Trophoblast cell (in vitro differentiated cells and primary cell): ENCODE measurements around the gene SLC25A52.

Experiments
- DNase-seq, 2 donors: peaks; one replicate each; pipeline ENCODE4 v3.0.0-alpha.2; 2016
- H2AFZ ChIP-seq: 2 replicates; pipeline ENCODE4 v1.6.1; 2013; ENCODE audit warnings: low read length, moderate library complexity, mild to moderate bottlenecking; ENCODE audit not compliant: insufficient read depth, poor library complexity
- H2AK5ac ChIP-seq: 2 replicates; pipeline ENCODE4 v1.6.1; 2013; ENCODE audit warnings: mild to moderate bottlenecking, low read length
- H2BK120ac ChIP-seq: 2 replicates; pipeline ENCODE4 v1.6.1; 2013; ENCODE audit warnings: low read length, mild to moderate bottlenecking, moderate library complexity; ENCODE audit not compliant: insufficient read depth, poor library complexity
- H2BK12ac ChIP-seq: 2 replicates; pipeline ENCODE4 v1.6.1; 2013; ENCODE audit warnings: mild to moderate bottlenecking, low read length, moderate library complexity
- H2BK5ac ChIP-seq: 2 replicates; pipeline ENCODE4 v1.6.1; 2013; ENCODE audit warnings: low read length, low read depth, moderate library complexity, mild to moderate bottlenecking; ENCODE audit not compliant: poor library complexity
- H3K14ac ChIP-seq: 2 replicates; pipeline ENCODE4 v1.6.1; 2013; ENCODE audit warnings: mild to moderate bottlenecking, low read length
- H3K18ac ChIP-seq: 2 replicates; pipeline ENCODE4 v1.6.1; 2013; ENCODE audit warnings: mild to moderate bottlenecking, low read length
- H3K23ac ChIP-seq: 2 replicates; pipeline ENCODE4 v1.6.1; 2013; ENCODE audit warnings: low read length
- H3K27ac ChIP-seq: 2 replicates; pipeline ENCODE4 v1.5.1; 2013; ENCODE audit warnings: low read depth, mild to moderate bottlenecking, inconsistent platforms, low read length, moderate library complexity
- H3K27me3 ChIP-seq: 2 replicates; pipeline ENCODE4 v1.6.1; 2013; ENCODE audit warnings: inconsistent platforms, mild to moderate bottlenecking, low read length, moderate library complexity; ENCODE audit not compliant: insufficient read depth
- H3K36me3 ChIP-seq, 2 experiments: 1 replicate in 1 of 2; 2 replicates in 1 of 2; pipeline ENCODE4 v1.6.1; 2013; ENCODE audit warnings: low read length in 2 of 2, mild to moderate bottlenecking in 2 of 2, moderate library complexity in 1 of 2; ENCODE audit not compliant: insufficient read depth in 2 of 2, control insufficient read depth in 1 of 2
- H3K4ac ChIP-seq: 2 replicates; pipeline ENCODE4 v1.6.1; 2013; ENCODE audit warnings: low read depth, mild to moderate bottlenecking, low read length, moderate library complexity
- H3K4me1 ChIP-seq, 2 experiments: 1 replicate in 1 of 2; 2 replicates in 1 of 2; pipeline ENCODE4 v1.6.1; 2013; ENCODE audit warnings: low read length in 2 of 2, mild to moderate bottlenecking in 2 of 2, moderate library complexity in 1 of 2; ENCODE audit not compliant: insufficient read depth in 2 of 2, control insufficient read depth in 1 of 2
- H3K4me2 ChIP-seq: 2 replicates; pipeline ENCODE4 v1.6.1; 2013; ENCODE audit warnings: inconsistent platforms, mild to moderate bottlenecking, low read length, moderate library complexity
- H3K4me3 ChIP-seq: 2 replicates; pipeline ENCODE4 v1.5.1; 2013; ENCODE audit warnings: mild to moderate bottlenecking, low read depth, low read length, inconsistent platforms
- H3K79me1 ChIP-seq: one replicate; pipeline ENCODE4 v1.6.1; 2013; ENCODE audit warnings: low read length
- H3K79me2 ChIP-seq: 2 replicates; pipeline ENCODE4 v1.6.1; 2013; ENCODE audit warnings: low read length, mild to moderate bottlenecking; ENCODE audit not compliant: control insufficient read depth, insufficient read depth, poor library complexity
- H3K9ac ChIP-seq: 2 replicates; pipeline ENCODE4 v1.6.1; 2013; ENCODE audit warnings: mild to moderate bottlenecking, low read length
- H3K9me3 ChIP-seq: 2 replicates; pipeline ENCODE4 v1.6.1; 2013; ENCODE audit warnings: low read depth, mild to moderate bottlenecking, control low read depth, inconsistent platforms, low read length; ENCODE audit not compliant: insufficient read depth
- H4K12ac ChIP-seq: 2 replicates; pipeline ENCODE4 v1.6.1; 2013; ENCODE audit warnings: low read depth, mild to moderate bottlenecking, low read length, moderate library complexity
- H4K8ac ChIP-seq: 2 replicates; pipeline ENCODE4 v1.6.1; 2013; ENCODE audit warnings: low read depth, mild to moderate bottlenecking, low read length, moderate library complexity
- H4K91ac ChIP-seq: one replicate; pipeline ENCODE4 v1.6.1; 2013; ENCODE audit warnings: low read depth, mild to moderate bottlenecking, low read length, moderate library complexity
- WGBS: extraction: QIAGEN DNeasy Blood & Tissue Kit; methylation state at CpG from one replicate; pipeline ENCODE4 v1.1.7; 2013; ENCODE audit warnings: missing lambda C conversion rate; ENCODE audit not compliant: insufficient read length, insufficient coverage; ENCODE audit errors: extremely low coverage; 5-methylcytosine and 5-hydroxymethylcytosine counted together

Gene SLC25A52

GRCh38 chr18:31723990-31724711 is 36.5 kb downstream of the SLC25A52 start:
- H3K23ac ChIP-seq, result no peak overlapping the region
- peaks cover 14 to 19% of the 10 kb centered on the region in 2 experiments for H3K4me1 ChIP-seq
- H4K8ac ChIP-seq, result peak overlapping the region; percentile 66
- H3K14ac ChIP-seq, result peak overlapping the region; percentile 14
- peaks cover 1% of the 10 kb centered on the region for H3K79me2 ChIP-seq
- peak overlapping the region; percentile 51 for H2BK12ac ChIP-seq
- H2AK5ac ChIP-seq, result peak overlapping the region; percentile 4
- no peak overlapping the region for H3K4ac ChIP-seq
- no peaks in the 10 kb centered on the region for H3K9me3 ChIP-seq
- H4K12ac ChIP-seq, result peak overlapping the region; percentile 24
- H3K4me3 ChIP-seq, result no peak overlapping the region
- H2BK5ac ChIP-seq, result peak overlapping the region; percentile 44
- no peak overlapping the region for H3K27ac ChIP-seq
- peak overlapping the region; percentile 80 for H4K91ac ChIP-seq
- H3K4me2 ChIP-seq, result no peak overlapping the region
- no peaks in the 10 kb centered on the region for H3K36me3 ChIP-seq
- WGBS, result no CpG with 5 or more reads among the region's 43 CpGs
- no peaks in the 10 kb centered on the region for H3K27me3 ChIP-seq
- no peak for DNase-seq
- peaks cover 10% of the 10 kb centered on the region for H3K79me1 ChIP-seq
- H2AFZ ChIP-seq, result no peak overlapping the region
- no peak overlapping the region for H3K9ac ChIP-seq
- H2BK120ac ChIP-seq, result peak overlapping the region; percentile 62
- no peak overlapping the region for H3K18ac ChIP-seq

- Histone ChIP-seq H4K91ac (peak overlapping the region; percentile 80), H2BK5ac (no peak overlapping the region), H3K4me2 (no peak overlapping the region), H4K8ac (no peak overlapping the region), H3K4ac (no peak overlapping the region), H3K14ac (no peak overlapping the region), H2BK120ac (no peak overlapping the region), H3K23ac (no peak overlapping the region), H3K79me2 (peaks cover 1% of the 10 kb centered on the region), H3K27ac (no peak overlapping the region), H4K12ac (no peak overlapping the region), H2BK12ac (no peak overlapping the region), H3K18ac (no peak overlapping the region), H2AFZ (no peak overlapping the region), H3K9me3 (peaks cover 2% of the 10 kb centered on the region), H3K9ac (no peak overlapping the region), H3K27me3 (no peaks in the 10 kb centered on the region), H3K36me3 (peaks cover 0 to 2% of the 10 kb centered on the region in 2 experiments), H3K79me1 (peaks cover 14% of the 10 kb centered on the region), H2AK5ac (no peak overlapping the region), H3K4me1 (peaks cover 14 to 19% of the 10 kb centered on the region in 2 experiments), H3K4me3 (no peak overlapping the region)
- DNase-seq, result no peak
- WGBS, result no CpG with 5 or more reads among the region's 7 CpGs
Observed at GRCh38 chr18:31723639-31723989, 37.1 kb downstream of the SLC25A52 start.

GRCh38 chr18:31722369-31722957 is 38.2 kb downstream of the SLC25A52 start:
- no peak overlapping the region for H3K18ac ChIP-seq
- H3K14ac ChIP-seq, result no peak overlapping the region
- H3K27me3 ChIP-seq, result no peaks in the 10 kb centered on the region
- H3K9me3 ChIP-seq, result peaks cover 4% of the 10 kb centered on the region
- H3K23ac ChIP-seq, result no peak overlapping the region
- no peak overlapping the region for H2AK5ac ChIP-seq
- peaks cover 14% of the 10 kb centered on the region for H3K79me1 ChIP-seq
- WGBS, result no CpG with 5 or more reads among the region's 7 CpGs
- peaks cover 14 to 19% of the 10 kb centered on the region in 2 experiments for H3K4me1 ChIP-seq
- no peak overlapping the region for H2AFZ ChIP-seq
- no peak overlapping the region for H3K4me2 ChIP-seq
- no peak overlapping the region for H2BK120ac ChIP-seq
- no peak overlapping the region for H4K12ac ChIP-seq
- H3K79me2 ChIP-seq, result peaks cover 1% of the 10 kb centered on the region
- no peak overlapping the region for H3K4me3 ChIP-seq
- peak overlapping the region; percentile 98 for H2BK12ac ChIP-seq
- H3K36me3 ChIP-seq, result peaks cover 0 to 2% of the 10 kb centered on the region in 2 experiments
- no peak overlapping the region for H3K4ac ChIP-seq
- H4K91ac ChIP-seq, result peak overlapping the region; percentile 13
- peak overlapping the region; percentile 13 for H4K8ac ChIP-seq
- peak; percentile 79 to 95 for DNase-seq
- H3K9ac ChIP-seq, result no peak overlapping the region
- H2BK5ac ChIP-seq, result no peak overlapping the region
- no peak overlapping the region for H3K27ac ChIP-seq

GRCh38 chr18:31721601-31722000 is 39.1 kb downstream of the SLC25A52 start:
- H4K12ac ChIP-seq, result no peak overlapping the region
- no peak overlapping the region for H3K4me3 ChIP-seq
- no peak overlapping the region for H2AK5ac ChIP-seq
- WGBS, result no CpG with 5 or more reads among the region's 3 CpGs
- no peak overlapping the region for H4K8ac ChIP-seq
- no peak overlapping the region for H3K9ac ChIP-seq
- H3K23ac ChIP-seq, result no peak overlapping the region
- H3K27me3 ChIP-seq, result no peaks in the 10 kb centered on the region
- H3K79me2 ChIP-seq, result peaks cover 1% of the 10 kb centered on the region
- peaks cover 14 to 19% of the 10 kb centered on the region in 2 experiments for H3K4me1 ChIP-seq
- DNase-seq, result no peak
- H3K27ac ChIP-seq, result peak overlapping the region; percentile 89
- H3K4me2 ChIP-seq, result peak overlapping the region; percentile 29
- H3K18ac ChIP-seq, result no peak overlapping the region
- no peak overlapping the region for H2BK120ac ChIP-seq
- no peak overlapping the region for H2AFZ ChIP-seq
- no peak overlapping the region for H3K14ac ChIP-seq
- H3K36me3 ChIP-seq, result peaks cover 0 to 2% of the 10 kb centered on the region in 2 experiments
- H3K4ac ChIP-seq, result no peak overlapping the region
- no peak overlapping the region for H4K91ac ChIP-seq
- H3K79me1 ChIP-seq, result peaks cover 14% of the 10 kb centered on the region
- no peak overlapping the region for H2BK12ac ChIP-seq
- peak overlapping the region; percentile 37 for H2BK5ac ChIP-seq
- peaks cover 4% of the 10 kb centered on the region for H3K9me3 ChIP-seq
